ENCODE results near the gene ACTN2.

ACTN2 gene

DNA sequence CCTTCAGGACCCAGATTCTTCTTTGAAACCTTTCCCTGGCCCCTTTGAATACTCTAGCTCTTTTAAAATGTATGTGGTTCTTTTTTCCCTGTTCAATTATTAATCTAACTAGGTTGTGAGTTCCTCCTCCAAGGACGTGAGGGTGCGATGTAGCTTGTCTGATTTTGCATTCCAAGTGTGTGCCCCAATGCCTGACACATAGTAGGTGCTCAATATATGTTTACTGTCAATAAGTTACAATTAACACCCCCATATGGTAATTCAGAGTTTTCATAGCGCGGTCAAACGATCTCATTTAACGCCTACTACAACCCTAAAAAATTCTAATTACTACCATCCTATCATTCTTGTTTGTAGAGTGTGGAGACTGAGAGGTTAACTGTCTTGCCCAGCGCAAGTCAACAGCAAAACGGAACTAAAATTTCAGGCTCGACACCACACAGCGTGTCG, 108.3 kb downstream of the ACTN2 start (continued):
- TF ChIP-seq ZNF610 (tag by site-specific recombination; IDR thresholded peaks at IDR 0.05; ENCODE audit: borderline replicate concordance) (peak; percentile 30; the same call in 1 of the 2 replicates), KLF9 (tag by site-specific recombination; IDR thresholded peaks at IDR 0.05; ENCODE audit: low read depth) (no peak), ZNF148 (tag by site-specific recombination; IDR thresholded peaks at IDR 0.05; ENCODE audit: borderline replicate concordance) (no peak), ZNF768 (tag by site-specific recombination; IDR thresholded peaks at IDR 0.05) (peak; percentile 99), YY1 (tag by site-specific recombination; IDR thresholded peaks at IDR 0.05) (peak; percentile 34; the same call in 1 of the 2 replicates), GLI4 (tag by site-specific recombination; IDR thresholded peaks at IDR 0.05) (no peak), ZNF76 (tag by site-specific recombination; IDR thresholded peaks at IDR 0.05; ENCODE audit: borderline replicate concordance, low read depth) (no peak), ZNF514 (tag by site-specific recombination; IDR thresholded peaks at IDR 0.05) (no peak), ZNF433 (tag by site-specific recombination; IDR thresholded peaks at IDR 0.05; ENCODE audit: low read depth) (no peak), BCL6B (tag by site-specific recombination; IDR thresholded peaks at IDR 0.05) (no peak), ZNF302 (tag by site-specific recombination; IDR thresholded peaks at IDR 0.05; ENCODE audit: low read depth) (no peak), ZNF174 (tag by site-specific recombination; IDR thresholded peaks at IDR 0.05) (no peak), HOXA7 (CRISPR knock-in tag; IDR thresholded peaks at IDR 0.05; ENCODE audit: borderline replicate concordance) (no peak), GLI2 (tag by site-specific recombination; IDR thresholded peaks at IDR 0.05; ENCODE audit: borderline replicate concordance, low read depth) (no peak), EGR2 (tag by site-specific recombination; IDR thresholded peaks at IDR 0.05; ENCODE audit: low read depth) (no peak), OSR2 (tag by site-specific recombination; IDR thresholded peaks at IDR 0.05) (no peak), ATF2 (tag by site-specific recombination; IDR thresholded peaks at IDR 0.05; ENCODE audit: low read depth) (no peak), ZNF48 (tag by site-specific recombination; IDR thresholded peaks at IDR 0.05) (no peak), KLF1 (tag by site-specific recombination; IDR thresholded peaks at IDR 0.05) (no peak)
- TF ChIP-seq, protein P1, sequence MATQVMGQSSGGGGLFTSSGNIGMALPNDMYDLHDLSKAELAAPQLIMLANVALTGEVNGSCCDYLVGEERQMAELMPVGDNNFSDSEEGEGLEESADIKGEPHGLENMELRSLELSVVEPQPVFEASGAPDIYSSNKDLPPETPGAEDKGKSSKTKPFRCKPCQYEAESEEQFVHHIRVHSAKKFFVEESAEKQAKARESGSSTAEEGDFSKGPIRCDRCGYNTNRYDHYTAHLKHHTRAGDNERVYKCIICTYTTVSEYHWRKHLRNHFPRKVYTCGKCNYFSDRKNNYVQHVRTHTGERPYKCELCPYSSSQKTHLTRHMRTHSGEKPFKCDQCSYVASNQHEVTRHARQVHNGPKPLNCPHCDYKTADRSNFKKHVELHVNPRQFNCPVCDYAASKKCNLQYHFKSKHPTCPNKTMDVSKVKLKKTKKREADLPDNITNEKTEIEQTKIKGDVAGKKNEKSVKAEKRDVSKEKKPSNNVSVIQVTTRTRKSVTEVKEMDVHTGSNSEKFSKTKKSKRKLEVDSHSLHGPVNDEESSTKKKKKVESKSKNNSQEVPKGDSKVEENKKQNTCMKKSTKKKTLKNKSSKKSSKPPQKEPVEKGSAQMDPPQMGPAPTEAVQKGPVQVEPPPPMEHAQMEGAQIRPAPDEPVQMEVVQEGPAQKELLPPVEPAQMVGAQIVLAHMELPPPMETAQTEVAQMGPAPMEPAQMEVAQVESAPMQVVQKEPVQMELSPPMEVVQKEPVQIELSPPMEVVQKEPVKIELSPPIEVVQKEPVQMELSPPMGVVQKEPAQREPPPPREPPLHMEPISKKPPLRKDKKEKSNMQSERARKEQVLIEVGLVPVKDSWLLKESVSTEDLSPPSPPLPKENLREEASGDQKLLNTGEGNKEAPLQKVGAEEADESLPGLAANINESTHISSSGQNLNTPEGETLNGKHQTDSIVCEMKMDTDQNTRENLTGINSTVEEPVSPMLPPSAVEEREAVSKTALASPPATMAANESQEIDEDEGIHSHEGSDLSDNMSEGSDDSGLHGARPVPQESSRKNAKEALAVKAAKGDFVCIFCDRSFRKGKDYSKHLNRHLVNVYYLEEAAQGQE (tag by site-specific recombination; IDR thresholded peaks at IDR 0.05): no peak; the same call in 1 of the 2 replicates
